Kidney tubule cell (primary cell): ENCODE data around the gene GNPDA1.
A peak's percentile ranks its signal among the peaks of the same experiment; 100 is the strongest.

Experiments
- DNase-seq: peaks from one replicate; pipeline ENCODE4 v3.0.0-alpha.2; 2018; ENCODE audit warnings: low spot score

GNPDA1 gene

DNA sequence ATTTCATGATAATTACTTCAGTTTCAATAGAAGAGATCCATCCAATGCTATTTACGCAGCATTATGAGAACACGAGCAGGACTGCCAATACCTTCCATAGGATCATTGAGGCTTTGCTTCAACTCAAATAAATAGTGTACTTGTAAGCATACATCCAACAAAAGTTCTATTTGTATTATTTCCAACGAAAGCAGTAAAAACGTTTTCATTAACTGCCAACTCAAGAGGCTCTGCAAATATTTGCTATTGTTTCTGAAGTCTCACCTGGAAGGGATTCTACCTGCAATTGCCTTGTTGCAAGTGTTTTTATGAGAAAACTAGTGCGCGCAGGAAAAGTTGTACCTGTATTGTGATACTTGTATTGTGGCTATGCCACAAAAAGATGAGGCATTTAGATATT lies 11.0 kb upstream of the GNPDA1 start:
- DNase-seq, result no peak

GRCh38 chr5:142020122-142020659 lies 7.4 kb upstream of the GNPDA1 start:
- no peak for DNase-seq

DNA sequence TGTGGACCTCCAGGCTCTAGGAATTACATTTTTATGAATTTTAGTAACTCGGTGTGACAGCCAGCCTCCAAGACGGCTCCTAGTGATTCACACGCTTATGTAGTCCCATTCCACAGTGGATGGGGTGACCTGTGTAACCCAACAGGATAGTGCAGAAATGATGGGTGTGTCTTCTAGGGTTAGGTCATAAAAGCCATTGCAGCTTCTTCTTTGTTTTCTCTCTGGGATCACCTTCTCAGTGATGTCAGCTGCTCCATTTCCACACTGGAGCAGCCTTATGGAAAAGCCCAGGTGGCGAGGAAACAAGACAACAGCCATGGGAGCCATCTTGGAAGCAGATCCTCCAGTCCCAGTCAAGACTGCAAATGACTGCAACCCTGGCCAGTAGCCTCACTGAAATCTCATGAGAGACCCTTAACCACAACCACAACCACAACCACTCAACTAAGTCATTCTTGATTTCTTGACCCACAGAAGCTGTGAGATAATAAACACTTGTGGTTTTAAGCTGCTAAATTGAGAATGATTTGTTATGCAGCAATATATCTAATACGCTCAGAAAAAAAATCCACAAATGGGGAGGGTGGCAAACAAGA lies 5.1 kb upstream of the GNPDA1 start:
- DNase-seq, result peak; percentile 25

DNA sequence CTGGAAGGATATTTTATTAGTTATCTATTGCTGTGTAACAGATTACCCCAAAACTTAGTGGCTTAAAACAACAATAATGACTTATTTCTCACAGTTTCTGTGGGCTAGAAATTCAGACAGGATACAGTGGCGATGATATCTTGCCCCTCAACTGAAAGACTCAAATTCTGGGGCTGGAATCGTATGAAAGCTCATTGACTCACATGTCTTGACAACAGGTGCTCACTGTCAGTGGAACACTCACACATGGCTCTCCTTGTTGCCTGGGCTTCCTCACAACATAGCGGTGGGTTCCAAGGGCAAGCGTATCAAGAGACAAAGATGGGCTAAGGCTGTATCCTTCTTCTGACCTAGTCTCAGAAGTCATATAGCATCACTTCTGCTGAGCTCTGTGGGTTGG lies 3.7 kb upstream of the GNPDA1 start:
- peak; percentile 49 for DNase-seq

- peak; percentile 89 for DNase-seq
Measured at GRCh38 chr5:142015781-142016533, 3.1 kb upstream of the GNPDA1 start.

DNA sequence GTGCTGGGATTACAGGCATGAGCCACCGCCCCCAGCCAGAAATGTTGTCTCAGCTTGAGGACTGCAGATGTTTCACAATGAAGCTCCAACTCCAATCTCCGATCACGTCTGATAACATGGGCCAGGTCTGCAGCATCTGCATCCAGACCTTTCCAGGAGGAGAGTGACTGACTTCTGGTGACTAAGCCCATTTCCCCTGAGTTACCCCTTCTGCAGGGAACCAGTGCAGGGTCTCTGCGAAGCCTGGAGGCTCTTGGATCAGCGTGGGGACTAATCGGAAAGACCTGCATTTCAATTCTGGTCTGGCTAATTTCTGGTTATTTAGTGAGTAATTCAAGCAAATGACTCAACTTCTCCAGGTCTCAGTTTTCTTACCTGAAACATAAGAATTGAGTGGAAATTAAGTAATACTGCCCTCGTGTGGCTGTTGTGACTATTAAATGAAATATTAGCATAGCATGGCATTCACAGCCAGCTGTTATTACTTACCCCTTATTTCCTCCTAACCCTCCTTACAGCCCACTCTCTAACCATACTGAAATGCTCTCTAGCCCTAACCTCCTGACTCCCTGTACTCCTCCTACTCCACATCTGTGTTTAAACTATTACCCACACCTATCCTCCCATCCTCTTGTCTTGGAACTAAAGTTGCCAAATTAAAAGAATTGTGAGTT lies 2.2 kb upstream of the GNPDA1 start:
- DNase-seq, result peak; percentile 93

DNA sequence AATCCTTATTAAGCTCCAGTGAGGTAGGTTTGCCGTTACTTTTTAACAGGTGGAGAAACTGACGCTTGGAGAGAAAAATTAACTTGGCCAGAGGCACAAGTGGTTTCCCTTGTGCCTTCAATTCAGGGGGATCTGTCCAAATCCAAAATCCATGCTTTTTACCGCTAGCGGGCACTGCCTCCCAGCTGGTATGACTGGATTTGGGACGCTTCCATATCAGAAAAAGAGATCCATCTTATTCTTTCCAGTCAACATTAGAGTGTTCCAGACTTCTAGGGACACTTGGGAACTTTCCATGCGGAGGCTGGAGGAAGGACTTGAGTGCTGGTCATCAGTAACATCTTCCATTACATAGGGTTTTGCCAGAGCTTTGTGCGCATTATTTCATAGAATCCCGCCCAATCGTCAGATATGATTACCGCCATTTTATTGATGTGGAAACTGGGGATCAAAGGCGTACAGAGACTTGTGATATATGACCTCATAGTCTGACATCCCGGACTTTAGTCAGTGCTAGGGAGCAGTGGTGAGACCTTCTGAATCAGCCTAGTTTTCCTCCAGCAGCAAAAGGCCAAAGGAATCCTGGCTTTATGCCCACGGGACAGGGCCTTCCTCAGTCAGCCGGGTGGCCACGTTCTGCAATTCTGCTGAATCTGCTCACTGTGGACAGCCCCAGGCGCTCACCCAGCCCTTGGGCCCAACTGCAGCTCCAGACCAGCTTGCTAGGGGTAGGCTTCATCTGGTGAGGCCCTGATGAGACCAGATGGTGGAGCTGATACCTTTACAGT lies 1.1 kb upstream of the GNPDA1 start:
- DNase-seq, result peak; percentile 90

DNA sequence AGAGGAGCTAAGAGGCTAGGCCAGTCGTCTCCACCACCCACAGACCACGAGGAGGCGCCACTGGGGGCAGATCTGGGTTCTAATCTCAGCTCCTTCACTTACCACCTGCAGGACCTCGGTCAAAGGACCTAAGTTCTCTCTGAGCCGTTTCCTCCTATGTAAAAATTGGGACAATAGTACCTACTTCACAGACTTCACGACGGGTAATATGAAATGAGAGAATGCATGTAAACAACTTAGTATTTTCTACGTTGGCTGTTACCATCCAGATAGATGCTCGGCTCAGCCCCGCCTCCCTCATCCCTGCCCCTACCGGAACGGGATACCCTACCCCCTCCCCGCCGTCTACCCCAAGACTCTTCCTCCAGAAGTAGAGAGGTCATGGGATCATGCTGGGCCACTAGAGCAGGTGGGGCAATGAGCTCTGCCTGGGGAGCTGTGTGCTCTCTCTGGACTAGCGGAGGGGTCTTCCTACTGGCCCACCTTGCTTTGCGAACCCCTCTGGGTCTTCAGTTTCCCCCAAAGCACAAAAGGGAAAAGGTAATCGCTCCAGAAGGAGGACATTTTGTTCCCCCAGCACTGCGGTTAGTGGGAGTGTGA lies 541 bp downstream of the GNPDA1 start:
- DNase-seq, result peak; percentile 64

GRCh38 chr5:142011572-142012185 lies 1.1 kb downstream of the GNPDA1 start:
- DNase-seq, result no peak

- DNase-seq, result no peak
Measured at GRCh38 chr5:142009886-142010285, 2.9 kb downstream of the GNPDA1 start.

- DNase-seq, result no peak
Measured at GRCh38 chr5:142008813-142009212, 4.0 kb downstream of the GNPDA1 start.

GRCh38 chr5:142007237-142007544 lies 5.6 kb downstream of the GNPDA1 start:
- no peak for DNase-seq

GRCh38 chr5:142006363-142007236 lies 6.2 kb downstream of the GNPDA1 start:
- peak; percentile 34 for DNase-seq

- DNase-seq, result no peak
Measured at GRCh38 chr5:142003266-142003800, 9.5 kb downstream of the GNPDA1 start.

- no peak for DNase-seq
Measured at GRCh38 chr5:142000704-142001484, 11.9 kb downstream of the GNPDA1 start.

DNA sequence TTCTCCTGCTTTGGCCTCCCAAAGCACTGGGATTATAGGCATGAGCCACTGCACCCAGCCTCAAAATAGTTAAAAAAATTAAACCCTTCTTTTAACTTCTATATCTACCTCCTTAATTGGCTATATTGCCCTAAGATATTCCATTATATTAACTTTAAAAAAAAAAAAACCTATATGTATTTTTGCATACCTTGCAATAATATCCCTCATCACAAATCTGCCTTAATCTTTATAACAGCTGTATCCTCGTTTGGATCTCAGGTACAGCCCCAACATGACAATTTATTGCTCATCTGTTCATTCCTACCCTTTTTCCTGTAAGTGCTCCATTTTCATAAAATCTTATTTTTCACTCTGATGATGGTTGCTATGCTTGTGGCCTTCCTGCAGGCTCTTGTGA lies 12.7 kb downstream of the GNPDA1 start:
- DNase-seq, result no peak

GRCh38 chr5:141997358-141997960 lies 15.4 kb downstream of the GNPDA1 start:
- no peak for DNase-seq

DNA sequence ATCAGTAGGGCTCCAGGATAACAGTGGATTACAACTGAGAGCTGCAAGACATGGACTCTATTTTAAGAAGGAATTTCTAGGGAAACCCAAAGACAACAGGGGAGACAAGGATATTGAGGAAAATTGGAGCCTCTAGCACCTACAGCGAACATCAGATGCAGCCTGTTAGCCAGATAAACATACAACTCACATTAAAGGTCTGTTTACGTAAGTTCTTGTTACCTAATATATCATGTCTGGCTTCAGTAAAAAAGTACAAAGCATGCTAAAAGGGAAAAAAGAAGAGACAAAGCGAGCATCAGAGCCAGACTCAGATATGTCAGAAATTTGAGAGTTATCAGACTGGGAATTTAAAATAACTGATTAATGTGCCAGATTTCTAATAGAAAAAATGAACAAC lies 17.2 kb downstream of the GNPDA1 start:
- DNase-seq, result no peak

- DNase-seq, result no peak
Measured at GRCh38 chr5:141994511-141995136, 18.2 kb downstream of the GNPDA1 start.
